SJSA1 (cell line): ENCODE results near the gene PJA1. TPM values are rescaled to one million over a fixed set of nuclear protein-coding genes. Genes with fewer than 3 reads are reported as not detected.
A peak's percentile ranks its signal among the peaks of the same experiment; 100 is the strongest.

ENCODE experiments used
- DNase-seq, 2 experiments: peaks; one replicate each; pipeline ENCODE4 v3.0.0-alpha.2; 2015 to 2020; ENCODE audit warnings: low spot score in 2 of 2, low read depth in 1 of 2
- H3K27ac ChIP-seq: fragments of 250-450 bp; sonication (Bioruptor Pico); 2 replicates; pipeline ENCODE4 v1.5.1; 2020; ENCODE audit warnings: mild to moderate bottlenecking, moderate library complexity
- H3K27me3 ChIP-seq: fragments of 250-450 bp; sonication (Bioruptor Pico); replicated peaks from 2 replicates; pipeline ENCODE4 v1.5.1; 2020; ENCODE audit warnings: mild to moderate bottlenecking, moderate library complexity
- H3K36me3 ChIP-seq: fragments of 250-450 bp; sonication (Bioruptor Pico); 2 replicates; pipeline ENCODE4 v1.5.1; 2020; ENCODE audit warnings: mild to moderate bottlenecking
- H3K4me1 ChIP-seq: fragments of 250-450 bp; sonication (Bioruptor Pico); replicated peaks from 2 replicates; pipeline ENCODE4 v1.6.1; 2021; ENCODE audit warnings: mild to moderate bottlenecking
- H3K4me3 ChIP-seq: fragments of 250-450 bp; sonication (Bioruptor Pico); 2 replicates; pipeline ENCODE4 v1.5.1; 2020; ENCODE audit warnings: mild to moderate bottlenecking
- H3K9me3 ChIP-seq: fragments of 250-450 bp; sonication (Bioruptor Pico); replicated peaks from 2 replicates; pipeline ENCODE4 v1.5.1; 2020; ENCODE audit warnings: mild to moderate bottlenecking
- total RNA-seq: library from RNA; depleted of rRNA; stranded (reverse); fragments of >200 nt; shearing (Covaris generic); gene quantifications from 2 replicates; pipeline ENCODE4 v1.2.3, GENCODE V29; 2014

PJA1 gene
- total RNA-seq, 1 experiment from 2014 or later = 30.2 TPM

- H3K27ac ChIP-seq = no peak overlapping the region
- H3K4me1 ChIP-seq = peaks cover 23% of the 10 kb centered on the region
- H3K36me3 ChIP-seq = no peaks in the 10 kb centered on the region
- H3K27me3 ChIP-seq = no peaks in the 10 kb centered on the region
- H3K4me3 ChIP-seq = no peak overlapping the region
- no peaks in the 10 kb centered on the region for H3K9me3 ChIP-seq
- no peak for DNase-seq
These were observed 37.8 kb downstream of the PJA1 start for GRCh38 chrX:69127466-69127865.

GRCh38 chrX:69126642-69127041, 38.6 kb downstream of the PJA1 start:
- peaks cover 23% of the 10 kb centered on the region for H3K4me1 ChIP-seq
- H3K27me3 ChIP-seq = no peaks in the 10 kb centered on the region
- DNase-seq = peak in 1 of 2 experiments; percentile 2
- no peaks in the 10 kb centered on the region for H3K9me3 ChIP-seq
- H3K36me3 ChIP-seq = no peaks in the 10 kb centered on the region
- no peak overlapping the region for H3K27ac ChIP-seq
- H3K4me3 ChIP-seq = no peak overlapping the region

- H3K4me1 ChIP-seq = peaks cover 23% of the 10 kb centered on the region
- no peak overlapping the region for H3K27ac ChIP-seq
- H3K9me3 ChIP-seq = no peaks in the 10 kb centered on the region
- no peak overlapping the region for H3K4me3 ChIP-seq
- no peak for DNase-seq
- no peaks in the 10 kb centered on the region for H3K27me3 ChIP-seq
- no peaks in the 10 kb centered on the region for H3K36me3 ChIP-seq
These were observed 40.2 kb downstream of the PJA1 start for GRCh38 chrX:69125094-69125493.

GRCh38 chrX:69124108-69124507, 41.1 kb downstream of the PJA1 start:
- H3K36me3 ChIP-seq = no peaks in the 10 kb centered on the region
- H3K27ac ChIP-seq = no peak overlapping the region
- no peak overlapping the region for H3K4me3 ChIP-seq
- no peaks in the 10 kb centered on the region for H3K9me3 ChIP-seq
- DNase-seq = peak in 1 of 2 experiments; percentile 21
- peaks cover 23% of the 10 kb centered on the region for H3K4me1 ChIP-seq
- H3K27me3 ChIP-seq = no peaks in the 10 kb centered on the region

- DNase-seq = no peak
- no peaks in the 10 kb centered on the region for H3K27me3 ChIP-seq
- H3K36me3 ChIP-seq = no peaks in the 10 kb centered on the region
- no peak overlapping the region for H3K27ac ChIP-seq
- peaks cover 23% of the 10 kb centered on the region for H3K4me1 ChIP-seq
- no peak overlapping the region for H3K4me3 ChIP-seq
- H3K9me3 ChIP-seq = no peaks in the 10 kb centered on the region
These were observed 41.8 kb downstream of the PJA1 start for GRCh38 chrX:69123481-69123880.

- DNase-seq = no peak
- H3K4me3 ChIP-seq = no peak overlapping the region
These were observed 43.8 kb downstream of the PJA1 start for GRCh38 chrX:69121321-69122000.

GRCh38 chrX:69120476-69120875, 44.8 kb downstream of the PJA1 start:
- H3K4me1 ChIP-seq = peaks cover 11% of the 10 kb centered on the region
- H3K36me3 ChIP-seq = no peaks in the 10 kb centered on the region
- H3K27me3 ChIP-seq = no peaks in the 10 kb centered on the region
- H3K4me3 ChIP-seq = no peak overlapping the region
- no peak for DNase-seq
- no peaks in the 10 kb centered on the region for H3K9me3 ChIP-seq
- no peak overlapping the region for H3K27ac ChIP-seq

More at GRCh38 chrX:69121321-69122000, 43.8 kb downstream of the PJA1 start:
- Histone ChIP-seq H3K27ac (no peak overlapping the region), H3K9me3 (no peaks in the 10 kb centered on the region), H3K27me3 (no peaks in the 10 kb centered on the region), H3K36me3 (no peaks in the 10 kb centered on the region), H3K4me1 (peaks cover 13% of the 10 kb centered on the region)

- Histone ChIP-seq H3K9me3 (no peaks in the 10 kb centered on the region), H3K4me3 (no peak overlapping the region), H3K36me3 (no peaks in the 10 kb centered on the region), H3K27me3 (no peaks in the 10 kb centered on the region), H3K4me1 (peaks cover 7% of the 10 kb centered on the region), H3K27ac (no peak overlapping the region)
- no peak for DNase-seq
These were observed 46.1 kb downstream of the PJA1 start for GRCh38 chrX:69119122-69119521.

- no peak for DNase-seq
- no peaks in the 10 kb centered on the region for H3K36me3 ChIP-seq
These were observed 47.3 kb downstream of the PJA1 start for GRCh38 chrX:69117876-69118526.

GRCh38 chrX:69116077-69116476, 49.2 kb downstream of the PJA1 start:
- DNase-seq = no peak
- H3K27ac ChIP-seq = no peak overlapping the region
- H3K4me3 ChIP-seq = no peak overlapping the region
- no peaks in the 10 kb centered on the region for H3K27me3 ChIP-seq
- H3K36me3 ChIP-seq = no peaks in the 10 kb centered on the region
- H3K4me1 ChIP-seq = peaks cover 2% of the 10 kb centered on the region; the same call in 1 of the 2 replicates
- no peaks in the 10 kb centered on the region for H3K9me3 ChIP-seq

More at GRCh38 chrX:69117876-69118526, 47.3 kb downstream of the PJA1 start:
- H3K4me1 ChIP-seq = no peaks in the 10 kb centered on the region
- H3K4me3 ChIP-seq = no peak overlapping the region
- no peak overlapping the region for H3K27ac ChIP-seq
- H3K9me3 ChIP-seq = no peaks in the 10 kb centered on the region
- H3K27me3 ChIP-seq = no peaks in the 10 kb centered on the region

GRCh38 chrX:69113723-69114122, 51.5 kb downstream of the PJA1 start:
- no peaks in the 10 kb centered on the region for H3K36me3 ChIP-seq
- DNase-seq = no peak
- no peaks in the 10 kb centered on the region for H3K27me3 ChIP-seq
- no peaks in the 10 kb centered on the region for H3K9me3 ChIP-seq
- no peak overlapping the region for H3K4me3 ChIP-seq
- no peak overlapping the region for H3K27ac ChIP-seq
- peaks cover 21% of the 10 kb centered on the region for H3K4me1 ChIP-seq
